Measurements from ENCODE around the gene PPP1R14B. TPM values are rescaled to one million over a fixed set of nuclear protein-coding genes. Genes with fewer than 3 reads are reported as not detected.

The PPP1R14B gene
- total and polyA plus RNA-seq, 4 donors = 24.2 to 57.6 (median 38.3) TPM

- Histone ChIP-seq H3K36me3 (ENCODE audit: control insufficient read depth in 4 of 4, insufficient read depth in 3 of 4, low read depth in 1 of 4, low read length in 3 of 4) (peaks cover 18 to 41% (median 32%) of the 10 kb centered on the region in 4 donors), H3K9me3 (ENCODE audit: control insufficient read depth in 4 of 4, low read length in 3 of 4) (no peaks in the 10 kb centered on the region), H3K27ac (ENCODE audit: low read depth in 1 of 2, low read length in 2 of 2) (no peak overlapping the region), H3K9ac (ENCODE audit: low read depth in 1 of 2, low read length in 2 of 2) (no peak overlapping the region), H3K4me3 (ENCODE audit: low read depth in 1 of 3, low read length in 3 of 3) (no peak overlapping the region), H3K4me1 (ENCODE audit: control insufficient read depth in 4 of 4, insufficient read depth in 4 of 4, low read length in 3 of 4) (peaks cover 0 to 12% (median 5%) of the 10 kb centered on the region in 4 donors), H3K27me3 (ENCODE audit: control insufficient read depth in 4 of 4, insufficient read depth in 4 of 4, low read length in 3 of 4) (no peaks in the 10 kb centered on the region)
- DNase-seq (ENCODE audit: low spot score) = no peak
- 95% methylated on average over 27 of the region's 27 CpGs for WGBS
- TF ChIP-seq ZBTB33 (IDR thresholded peaks at IDR 0.05) (no peak), REST (IDR thresholded peaks at IDR 0.05) (no peak), FOXA1 (IDR thresholded peaks at IDR 0.05) (no peak), RXRA (IDR thresholded peaks at IDR 0.05) (no peak), HNF4A (conservative IDR thresholded peaks at IDR 0.05) (no peak), CTCF (IDR thresholded peaks at IDR 0.05; ENCODE audit: low read depth, low read length, missing input control) (no peak), HNF4G (IDR thresholded peaks at IDR 0.05) (no peak), MAX (IDR thresholded peaks at IDR 0.05) (no peak), ATF3 (IDR thresholded peaks at IDR 0.05) (no peak), SP1 (IDR thresholded peaks at IDR 0.05) (no peak), RAD21 (IDR thresholded peaks at IDR 0.05) (no peak), GABPA (IDR thresholded peaks at IDR 0.05 in 1 of 2, conservative IDR thresholded peaks at IDR 0.05 in 1 of 2) (no peak), FOXA2 (IDR thresholded peaks at IDR 0.05) (no peak), NR2F2 (IDR thresholded peaks at IDR 0.05) (no peak), YY1 (IDR thresholded peaks at IDR 0.05) (no peak), JUND (IDR thresholded peaks at IDR 0.05) (no peak), TAF1 (conservative IDR thresholded peaks at IDR 0.05) (no peak), EGR1 (IDR thresholded peaks at IDR 0.05; ENCODE audit: low read depth in 2 of 2) (no peak)
Measured at GRCh38 chr11:64203421-64204079, 43.2 kb downstream of the PPP1R14B start.
